Sigmoid colon (tissue), 7 donors: ENCODE measurements around the gene ELMO1. TPM values are rescaled to one million over a fixed set of nuclear protein-coding genes. Genes with fewer than 3 reads are reported as not detected.

ENCODE experiments used
- DNase-seq: peaks from one replicate; pipeline ENCODE4 v3.0.0-alpha.2; 2019
- H3K27ac ChIP-seq, 4 donors: fragments of 200-600 bp; sonication (generic); one replicate each; pipeline ENCODE4 v1.5.1; 2016 to 2019; ENCODE audit warnings: mild to moderate bottlenecking in 1 of 4
- H3K27me3 ChIP-seq, 3 donors: fragments of 200-600 bp; sonication (generic); one replicate each; pipeline ENCODE4 v1.5.1; 2019; ENCODE audit warnings: mild to moderate bottlenecking in 1 of 3
- H3K36me3 ChIP-seq, 4 donors: fragments of 200-600 bp; sonication (generic); one replicate each; pipeline ENCODE4 v1.5.1; 2016 to 2019
- H3K4me1 ChIP-seq, 4 donors: fragments of 200-600 bp; sonication (generic); one replicate each; pipeline ENCODE4 v1.5.1; 2017 to 2019
- H3K4me3 ChIP-seq, 4 donors: fragments of 200-600 bp; sonication (generic); one replicate each; pipeline ENCODE4 v1.5.1; 2017 to 2019; ENCODE audit warnings: mild to moderate bottlenecking in 2 of 4, moderate library complexity in 1 of 4
- H3K9me3 ChIP-seq, 4 donors: fragments of 200-600 bp in 3 of 4; sonication (generic) in 3 of 4; one replicate each; pipeline versions ENCODE4 v1.5.1 to v1.6.1; 2013 to 2019
- EP300 ChIP-seq, 4 donors: sonication (generic); formaldehyde crosslinking; IDR thresholded peaks; one replicate each; pipeline ENCODE4 v1.6.1; 2017; ENCODE audit warnings: antibody characterized with exemption in 4 of 4
- POLR2A ChIP-seq, 2 donors: fragments of 450-650 bp; IDR thresholded peaks; one replicate each; pipeline ENCODE4 v1.6.1; 2016; ENCODE audit warnings: antibody characterized with exemption in 2 of 2, mild to moderate bottlenecking in 2 of 2, moderate library complexity in 2 of 2
- POLR2AphosphoS5 ChIP-seq, 4 donors: sonication (generic); formaldehyde crosslinking; IDR thresholded peaks; one replicate each; pipeline ENCODE4 v1.6.1; 2017; ENCODE audit warnings: antibody characterized with exemption in 4 of 4
- WGBS, 2 donors: extraction: QIAGEN DNeasy Blood & Tissue Kit; methylation state at CpG; one replicate each; pipeline ENCODE4 v1.1.7; 2013; 5-methylcytosine and 5-hydroxymethylcytosine counted together
- intact Hi-C: fragments of 100-400 bp; cut with DNase I; formaldehyde crosslinking; loops from one replicate; pipeline ENCODE4 v1.15.1; 2023
- polyA plus RNA-seq, 3 donors: library from polyadenylated mRNA; stranded (reverse); fragments of 200-250 nt; gene quantifications; one replicate each; pipeline ENCODE4 v1.2.3, GENCODE V29; 2013
- total RNA-seq, 4 donors: library from RNA; depleted of rRNA; stranded (reverse); fragments of >200 nt; gene quantifications; one replicate each; pipeline ENCODE4 v1.1.0, GENCODE V29; 2016
- TF ChIP-seq, protein P1 (sequence below), 4 experiments: fragments of 450-650 bp in 3 of 4; fragments of 200-600 bp in 1 of 4; IDR thresholded peaks; one replicate each; pipeline ENCODE4 v1.5.1; 2016 to 2019; ENCODE audit warnings: antibody characterized with exemption in 4 of 4, mild to moderate bottlenecking in 3 of 4, moderate library complexity in 2 of 4
- donor health status: healthy with polysubstance abuse.
- donor health status: Bipolar disorder and iron deficiency.
- donor health status: healthy.

The ELMO1 gene
- total and polyA plus RNA-seq, 7 donors = 2.3 to 63.1 (median 33.9) TPM

DNA sequence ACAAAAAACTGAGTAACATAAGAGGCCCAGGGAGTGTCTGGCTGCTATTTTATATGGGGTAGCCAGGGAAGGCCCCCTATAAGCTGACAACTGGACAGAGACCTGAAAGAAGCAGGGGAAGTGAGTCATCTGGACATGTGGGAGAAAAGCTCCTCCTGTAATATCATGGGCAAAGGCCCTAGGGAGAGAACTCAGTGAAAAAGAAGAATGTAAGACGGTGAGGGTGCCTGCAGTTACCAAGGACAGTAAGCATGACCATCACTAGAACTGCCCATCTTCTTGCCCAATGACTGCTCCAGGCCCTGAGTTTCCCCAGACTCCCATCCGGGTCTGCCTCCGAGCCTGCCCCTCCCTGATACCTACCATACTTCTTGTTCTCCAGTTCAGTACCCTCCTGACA, 2.3 kb downstream of the ELMO1 start:
- Histone ChIP-seq H3K27ac (peak overlapping the region in 3 of 4 donors; percentile 17 to 89 (median 83)), H3K4me3 (no peak overlapping the region), H3K9me3 (no peaks in the 10 kb centered on the region), H3K4me1 (peaks cover 0 to 18% (median 16%) of the 10 kb centered on the region in 4 donors), H3K27me3 (peaks cover 6 to 51% (median 19%) of the 10 kb centered on the region in 3 donors), H3K36me3 (no peaks in the 10 kb centered on the region)
- DNase-seq = no peak
- intact Hi-C loops = loop anchor here (10.0 kb wide), 1 partner anchor 162 kb away; no protein-coding TSS in a partner anchor
- no peak for TF ChIP-seq POLR2AphosphoS5 (IDR thresholded peaks at IDR 0.05)
- TF ChIP-seq, protein P1, sequence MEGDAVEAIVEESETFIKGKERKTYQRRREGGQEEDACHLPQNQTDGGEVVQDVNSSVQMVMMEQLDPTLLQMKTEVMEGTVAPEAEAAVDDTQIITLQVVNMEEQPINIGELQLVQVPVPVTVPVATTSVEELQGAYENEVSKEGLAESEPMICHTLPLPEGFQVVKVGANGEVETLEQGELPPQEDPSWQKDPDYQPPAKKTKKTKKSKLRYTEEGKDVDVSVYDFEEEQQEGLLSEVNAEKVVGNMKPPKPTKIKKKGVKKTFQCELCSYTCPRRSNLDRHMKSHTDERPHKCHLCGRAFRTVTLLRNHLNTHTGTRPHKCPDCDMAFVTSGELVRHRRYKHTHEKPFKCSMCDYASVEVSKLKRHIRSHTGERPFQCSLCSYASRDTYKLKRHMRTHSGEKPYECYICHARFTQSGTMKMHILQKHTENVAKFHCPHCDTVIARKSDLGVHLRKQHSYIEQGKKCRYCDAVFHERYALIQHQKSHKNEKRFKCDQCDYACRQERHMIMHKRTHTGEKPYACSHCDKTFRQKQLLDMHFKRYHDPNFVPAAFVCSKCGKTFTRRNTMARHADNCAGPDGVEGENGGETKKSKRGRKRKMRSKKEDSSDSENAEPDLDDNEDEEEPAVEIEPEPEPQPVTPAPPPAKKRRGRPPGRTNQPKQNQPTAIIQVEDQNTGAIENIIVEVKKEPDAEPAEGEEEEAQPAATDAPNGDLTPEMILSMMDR (IDR thresholded peaks at IDR 0.05) = no peak
- no peak for TF ChIP-seq POLR2A (IDR thresholded peaks at IDR 0.05)
- TF ChIP-seq EP300 (IDR thresholded peaks at IDR 0.05) = no peak
- WGBS, 2 donors = 82 to 89% methylated on average over 3 of the region's 3 CpGs

DNA sequence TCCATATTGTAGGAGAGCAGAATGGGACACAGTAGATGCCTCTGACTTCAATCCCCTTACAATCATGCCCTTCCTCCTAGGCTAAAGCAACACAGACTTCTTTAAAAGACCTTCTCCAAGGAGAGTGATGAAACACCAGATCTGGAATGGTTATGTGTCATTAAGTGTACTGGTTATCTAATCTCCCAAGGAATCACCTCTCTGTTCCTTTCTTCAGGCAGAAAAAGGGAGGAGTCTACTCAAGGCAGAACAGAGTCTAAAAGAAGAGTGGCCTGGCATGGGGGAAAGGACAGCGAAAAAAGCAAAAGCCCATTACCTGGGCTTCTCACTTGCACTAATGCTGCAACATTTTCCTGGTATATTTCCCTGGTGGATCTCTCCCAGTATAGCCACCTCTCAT, 2.9 kb downstream of the ELMO1 start:
- TF ChIP-seq, protein P1 (IDR thresholded peaks at IDR 0.05) = no peak
- TF ChIP-seq EP300 (IDR thresholded peaks at IDR 0.05) (no peak), POLR2A (IDR thresholded peaks at IDR 0.05) (no peak), POLR2AphosphoS5 (IDR thresholded peaks at IDR 0.05) (no peak)
- Histone ChIP-seq H3K36me3 (no peaks in the 10 kb centered on the region), H3K4me3 (no peak overlapping the region), H3K27ac (peak overlapping the region in 2 of 4 donors; percentile 83 to 89), H3K9me3 (no peaks in the 10 kb centered on the region), H3K4me1 (peaks cover 0 to 18% (median 16%) of the 10 kb centered on the region in 4 donors), H3K27me3 (peaks cover 6 to 51% (median 19%) of the 10 kb centered on the region in 3 donors)
- DNase-seq = no peak
- intact Hi-C loops = loop anchor here (10.0 kb wide), 1 partner anchor 161 kb away; no protein-coding TSS in a partner anchor
- WGBS, 2 donors = 98% methylated on average over 1 of the region's 1 CpG

DNA sequence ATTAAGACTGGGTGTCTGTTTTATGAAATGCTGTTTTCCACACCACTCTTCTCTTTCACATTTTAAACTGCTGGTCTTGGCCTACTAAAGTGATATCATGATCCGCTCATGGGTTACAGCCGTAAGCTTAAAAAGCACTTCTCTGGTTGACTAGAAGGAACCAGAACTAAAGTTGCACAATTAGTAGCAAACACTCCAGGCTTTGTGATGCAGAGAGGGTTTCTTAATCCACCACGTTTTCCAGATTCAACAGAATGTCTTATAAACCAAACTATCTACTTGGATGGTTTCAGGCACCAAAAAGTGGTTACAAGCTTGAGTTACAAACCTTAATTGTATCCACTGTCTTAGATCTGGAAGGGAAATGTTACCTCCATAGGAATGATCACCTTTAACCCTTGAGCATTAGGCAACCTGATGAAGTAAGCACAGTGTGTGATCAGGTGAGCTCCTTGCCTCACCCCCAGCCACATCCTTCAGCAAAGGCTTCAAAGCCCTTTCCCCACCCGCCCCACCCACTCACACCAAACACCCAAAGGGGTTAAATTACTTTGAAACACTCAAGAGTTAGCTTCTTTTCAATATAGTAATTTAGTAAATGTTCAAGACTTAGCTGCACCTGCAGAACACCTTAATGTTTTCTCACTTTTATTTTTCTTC, 3.5 kb downstream of the ELMO1 start:
- Histone ChIP-seq H3K27me3 (peaks cover 6 to 48% (median 19%) of the 10 kb centered on the region in 3 donors), H3K36me3 (no peaks in the 10 kb centered on the region), H3K27ac (peak overlapping the region in 2 of 4 donors; percentile 83 to 89), H3K9me3 (no peaks in the 10 kb centered on the region), H3K4me3 (no peak overlapping the region), H3K4me1 (peaks cover 0 to 18% (median 16%) of the 10 kb centered on the region in 4 donors)
- DNase-seq = no peak
- TF ChIP-seq EP300 (IDR thresholded peaks at IDR 0.05) = no peak
- peak in 1 of 4 donors; percentile 27 for TF ChIP-seq POLR2AphosphoS5 (IDR thresholded peaks at IDR 0.05)
- 76 to 81% methylated on average over 4 of the region's 4 CpGs for WGBS, 2 donors
- intact Hi-C loops = loop anchor here (10.0 kb wide), 1 partner anchor 160 kb away; no protein-coding TSS in a partner anchor

DNA sequence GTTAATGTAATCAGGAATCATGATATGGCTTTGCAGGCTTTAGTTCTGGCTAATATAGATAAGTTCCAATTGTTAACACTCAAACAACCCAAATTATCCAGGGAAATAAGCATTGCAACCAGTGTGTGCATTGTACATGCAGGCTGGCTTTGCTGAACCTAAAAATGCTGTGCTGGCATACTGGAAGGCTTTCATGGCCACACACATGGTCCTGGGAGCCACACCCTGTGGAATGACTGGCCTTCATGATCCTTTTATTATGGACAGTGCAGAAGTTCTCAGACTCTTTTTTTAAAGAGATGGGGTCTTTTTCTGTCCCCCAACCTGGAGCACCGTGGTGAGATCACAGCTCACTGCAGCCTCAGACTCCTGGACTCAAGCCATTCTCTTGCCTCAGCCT, 5.0 kb downstream of the ELMO1 start:
- H3K27ac ChIP-seq = no peak overlapping the region
- DNase-seq = no peak
- H3K4me3 ChIP-seq = no peak overlapping the region
- peaks cover 6 to 37% (median 18%) of the 10 kb centered on the region in 3 donors for H3K27me3 ChIP-seq
- intact Hi-C loops = loop anchor here (10.0 kb wide), 1 partner anchor 159 kb away; no protein-coding TSS in a partner anchor
- peaks cover 0 to 15% (median 11%) of the 10 kb centered on the region in 4 donors for H3K4me1 ChIP-seq
- no peaks in the 10 kb centered on the region for H3K9me3 ChIP-seq
- WGBS, 2 donors = 89% methylated on average over 1 of the region's 1 CpG
- no peaks in the 10 kb centered on the region for H3K36me3 ChIP-seq
- TF ChIP-seq POLR2A (IDR thresholded peaks at IDR 0.05) (no peak), POLR2AphosphoS5 (IDR thresholded peaks at IDR 0.05) (no peak), EP300 (IDR thresholded peaks at IDR 0.05) (no peak)
- TF ChIP-seq, protein P1 (IDR thresholded peaks at IDR 0.05) = no peak

DNA sequence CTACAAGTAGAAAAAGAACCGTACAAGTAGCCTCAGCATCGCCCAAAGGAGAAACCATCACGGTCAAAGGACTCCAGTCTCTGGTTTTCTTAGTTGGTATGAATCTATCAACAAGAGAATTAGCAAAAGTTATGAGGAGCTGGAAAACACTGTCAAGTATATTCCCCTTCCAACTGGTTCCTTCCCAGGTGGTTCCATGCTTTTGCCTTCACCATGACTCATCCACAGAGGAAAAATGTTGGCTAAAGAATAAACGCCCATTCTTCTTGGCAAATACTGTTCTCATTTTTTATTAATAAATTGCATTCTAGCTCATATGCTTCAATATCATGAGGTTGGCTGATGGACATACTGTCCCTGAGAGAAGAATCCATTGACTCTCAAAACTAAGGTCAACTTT, 6.4 kb downstream of the ELMO1 start:
- intact Hi-C loops = loop anchor here (10.0 kb wide), 1 partner anchor 157 kb away; no protein-coding TSS in a partner anchor
- no peak for DNase-seq
- 90 to 95% methylated on average over 4 of the region's 4 CpGs for WGBS, 2 donors

More for the DNA sequence above, 6.4 kb downstream of the ELMO1 start:
- Histone ChIP-seq H3K9me3 (no peaks in the 10 kb centered on the region), H3K27me3 (peaks cover 0 to 23% (median 4%) of the 10 kb centered on the region in 3 donors), H3K36me3 (no peaks in the 10 kb centered on the region), H3K27ac (peak overlapping the region in 2 of 4 donors; percentile 39 to 56), H3K4me1 (peaks cover 0 to 1% (median 0%) of the 10 kb centered on the region in 4 donors), H3K4me3 (no peak overlapping the region)
- no peak for TF ChIP-seq POLR2AphosphoS5 (IDR thresholded peaks at IDR 0.05)
- TF ChIP-seq, protein P1 (IDR thresholded peaks at IDR 0.05) = no peak
- no peak for TF ChIP-seq EP300 (IDR thresholded peaks at IDR 0.05)
- TF ChIP-seq POLR2A (IDR thresholded peaks at IDR 0.05) = no peak
